NCI-H2171 treated with DMSO at 0.1 percent for 48 hours (cell line): Measurements from ENCODE around the gene FAF2.
"Not testable (repeated sequence)": the region's sequence is repeated elsewhere in the genome, so short reads cannot be mapped to it uniquely, and the experiment has no call there.

Experiments used
- DNase-seq: peaks from one replicate; lab custom pipeline; 2025; lab: John Stamatoyannopoulos, UW

FAF2 gene

GRCh38 chr5:176543428-176544182, 95.4 kb downstream of the FAF2 start:
- DNase-seq, result peak; percentile 52

DNA sequence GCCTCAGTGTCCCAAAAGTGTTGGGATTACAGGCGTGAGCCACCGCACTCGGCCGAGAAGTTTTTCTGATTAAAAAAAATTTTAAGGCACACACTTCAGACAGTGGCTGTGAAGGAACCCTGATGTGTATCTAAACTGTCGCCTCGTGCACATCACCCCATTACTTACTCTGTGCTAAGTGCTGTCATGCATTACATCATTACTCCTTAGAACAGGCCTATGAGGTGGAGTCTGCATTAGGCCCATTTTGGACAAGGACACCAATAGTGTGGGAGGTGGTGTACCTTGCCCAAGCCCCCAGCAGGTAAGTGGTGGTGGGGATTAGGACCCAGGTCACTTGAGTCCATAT, 97.2 kb downstream of the FAF2 start:
- no peak for DNase-seq

DNA sequence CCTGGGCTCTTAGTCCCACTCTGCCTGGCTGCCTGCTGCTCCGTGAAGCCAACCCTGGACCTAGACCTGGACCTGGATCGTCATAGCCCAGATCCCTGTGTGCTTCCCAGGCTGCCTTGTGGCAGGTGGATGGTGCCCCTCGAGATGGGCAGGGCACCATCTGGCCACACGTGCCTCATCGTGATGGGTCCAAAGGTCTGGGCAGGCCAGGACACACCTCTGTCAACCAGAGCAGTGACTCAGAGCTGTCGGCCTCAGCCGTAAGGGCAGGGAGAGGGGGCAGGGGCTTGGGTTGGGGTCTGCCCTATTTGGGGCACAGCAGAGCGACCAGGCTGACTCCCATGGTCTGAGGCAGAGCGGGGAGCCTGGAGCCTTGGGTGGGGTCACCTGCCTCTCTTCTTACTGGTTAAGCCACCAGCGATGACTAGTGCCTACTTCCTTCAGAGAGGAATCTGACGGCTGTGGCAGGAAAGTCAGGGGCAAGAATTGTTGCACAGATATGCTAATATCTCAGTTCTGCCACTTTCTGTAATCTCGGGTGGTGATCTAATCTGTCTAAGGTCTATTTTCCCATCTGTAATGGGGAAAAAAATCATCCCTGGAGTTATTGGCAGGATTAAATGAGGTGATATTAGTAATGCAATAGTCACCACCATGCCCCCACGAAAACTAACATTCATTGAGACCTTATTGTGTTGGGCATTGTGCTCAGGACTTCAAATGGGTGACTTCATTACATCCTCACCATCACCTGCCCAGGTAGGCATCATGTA, 97.7 kb downstream of the FAF2 start:
- DNase-seq, result no peak

DNA sequence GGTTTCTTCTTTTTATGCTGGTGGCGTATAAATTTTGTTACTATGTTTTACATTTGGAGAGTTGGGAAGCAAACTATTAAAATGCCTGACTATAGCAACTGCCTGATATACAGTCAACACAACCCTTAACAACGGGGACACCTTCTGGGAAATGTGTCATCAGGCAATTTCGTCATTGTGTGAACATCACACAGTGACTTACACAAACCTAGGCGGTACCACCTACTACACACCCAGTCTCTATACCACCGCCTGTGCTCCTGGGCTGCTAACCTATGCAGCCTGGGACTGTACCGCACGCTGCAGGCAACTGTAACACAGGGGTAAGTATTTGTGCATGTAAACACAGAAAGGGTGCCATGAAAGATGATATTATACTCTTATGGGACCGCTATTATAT, 99.6 kb downstream of the FAF2 start:
- DNase-seq, result no peak

DNA sequence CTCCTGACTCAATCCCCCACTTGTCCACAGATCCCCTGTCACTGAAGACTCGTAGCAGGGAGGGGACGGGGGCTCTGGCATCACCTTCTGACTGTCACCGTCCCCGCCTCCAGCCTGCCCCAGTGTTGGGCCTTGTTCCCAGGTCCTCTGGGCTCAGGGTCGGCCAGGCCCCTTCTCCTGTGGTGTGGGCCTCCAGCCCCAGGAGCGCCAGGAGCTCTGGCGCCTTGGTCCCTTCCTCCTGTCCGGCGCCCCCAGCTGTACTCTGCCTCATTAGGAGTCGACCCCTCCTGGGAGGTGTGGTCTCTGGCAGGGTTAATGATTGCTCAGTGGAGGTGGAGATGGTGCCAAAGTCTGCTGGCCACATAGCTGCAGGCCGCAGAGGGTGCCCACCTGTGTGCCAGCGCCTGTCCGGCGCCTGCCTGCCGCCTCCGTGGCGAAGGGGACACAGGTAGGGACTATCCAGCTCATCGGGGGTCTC, 100.8 kb downstream of the FAF2 start, which contains the start of gene CDHR2:
CDHR2 (plus strand) TSS at position 376 of the 478 bp plus-strand sequence. CDS start 16,011 bp downstream, outside the sequence.
- DNase-seq, result no peak

DNA sequence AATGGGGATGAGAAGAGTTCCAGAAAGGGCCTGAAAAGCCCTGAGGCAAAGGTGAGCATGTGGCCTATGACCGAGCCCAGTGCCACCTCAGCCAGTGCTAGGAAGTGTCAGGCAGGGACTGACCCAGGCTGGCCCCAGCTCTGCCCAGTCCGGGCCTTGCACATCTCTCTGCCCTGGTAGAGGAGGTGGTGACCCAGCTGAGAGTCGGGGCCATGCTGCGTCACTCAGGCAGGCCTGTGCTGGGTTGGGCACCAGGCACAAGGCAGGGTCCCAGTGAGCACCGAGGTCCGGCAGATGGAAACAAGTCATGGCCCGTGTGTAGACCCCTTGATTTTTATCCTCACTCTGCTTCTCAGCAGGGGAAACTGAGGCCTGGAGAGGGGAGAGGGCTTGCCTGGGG, 101.7 kb downstream of the FAF2 start:
- no peak for DNase-seq

DNA sequence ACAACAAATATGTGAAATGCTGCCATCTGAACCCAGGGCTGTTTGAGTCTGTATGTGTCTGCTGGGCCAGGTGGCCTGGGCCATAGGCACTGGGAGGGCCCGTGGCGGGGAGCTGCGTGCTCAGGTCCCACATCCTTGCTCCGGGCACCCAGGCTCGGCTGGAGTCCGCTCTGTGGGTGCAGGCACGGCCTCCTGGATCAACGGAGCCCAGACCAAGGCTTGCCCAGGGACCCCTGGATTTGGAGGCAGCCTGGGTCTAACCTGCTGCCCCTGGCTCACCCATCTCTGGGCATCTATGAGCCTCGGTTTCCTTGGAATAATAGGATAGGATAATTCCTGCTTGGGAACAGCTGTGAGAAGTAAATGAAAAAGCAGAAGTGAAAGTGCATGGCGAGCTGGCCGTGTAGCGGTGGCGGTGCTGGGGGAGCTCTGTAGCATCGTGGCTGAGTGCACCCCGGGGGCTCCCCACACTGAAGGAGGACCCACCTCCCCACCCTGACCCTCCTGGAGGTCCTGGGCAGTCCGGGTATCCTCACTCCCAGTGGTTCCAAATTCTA, 102.2 kb downstream of the FAF2 start:
- DNase-seq, result no peak

GRCh38 chr5:176550937-176551336, 102.8 kb downstream of the FAF2 start:
- not testable (repeated sequence) for DNase-seq

GRCh38 chr5:176552332-176552869, 104.2 kb downstream of the FAF2 start:
- no peak for DNase-seq

DNA sequence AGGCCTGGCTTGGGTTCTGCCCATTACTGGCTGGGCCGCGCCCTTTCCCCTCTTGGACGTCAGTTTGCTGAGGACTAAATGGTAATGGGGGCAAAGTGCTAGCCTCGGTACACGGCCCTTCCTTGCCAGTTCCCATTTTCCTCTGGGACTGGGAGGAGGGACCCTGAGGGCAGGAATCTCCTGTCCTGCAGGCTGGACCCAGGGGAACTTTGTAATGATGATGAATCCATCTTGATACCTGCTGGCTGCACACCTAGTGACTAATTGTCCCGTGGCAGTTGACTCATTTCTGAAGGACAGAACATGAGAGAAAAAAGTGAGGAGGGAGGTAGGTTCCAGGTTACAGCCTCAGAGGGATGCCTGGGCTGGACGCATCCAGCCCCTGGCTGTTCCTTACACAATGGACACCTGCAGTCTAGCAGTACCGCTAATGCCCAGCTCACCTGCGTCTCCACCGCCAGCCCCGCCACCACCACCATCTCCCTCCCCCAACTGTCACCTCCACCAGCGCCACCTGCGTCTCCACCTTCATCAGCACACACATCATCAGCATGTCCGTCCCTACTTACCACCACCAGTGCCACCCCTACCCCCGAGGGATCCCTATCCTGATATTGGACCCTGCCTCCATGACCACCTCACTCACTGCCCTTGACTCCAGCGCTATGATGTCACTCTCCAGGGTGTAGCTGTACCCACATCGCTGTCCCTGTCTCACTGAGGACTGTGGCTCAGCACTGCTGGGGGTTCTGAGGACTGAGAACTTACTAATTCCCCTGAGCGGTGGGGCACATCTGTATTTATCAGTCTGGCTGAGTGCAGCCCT, 105.3 kb downstream of the FAF2 start:
- DNase-seq, result no peak

DNA sequence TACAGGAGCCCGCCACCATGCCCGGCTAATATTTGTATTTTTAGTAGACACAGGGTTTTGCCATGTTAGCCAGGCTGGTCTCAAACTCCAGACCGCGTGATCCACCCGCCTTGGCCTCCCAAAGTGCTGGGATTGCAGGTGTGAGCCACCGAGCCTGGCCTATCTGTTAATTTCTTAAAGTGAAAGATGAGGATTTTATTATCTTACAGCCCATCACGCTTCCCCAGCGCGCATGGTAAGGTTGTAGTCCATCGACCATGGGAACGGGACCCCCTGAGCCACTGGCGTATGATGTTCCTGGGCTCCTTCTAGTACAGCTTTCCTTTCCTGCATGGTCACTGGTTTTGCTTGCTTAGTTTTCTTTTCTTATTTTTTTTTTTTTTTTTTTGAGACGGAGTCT, 109.7 kb downstream of the FAF2 start:
- DNase-seq, result no peak
